ENCODE results near the gene LRRC8C. TPM values are rescaled to one million over a fixed set of nuclear protein-coding genes. Genes with fewer than 3 reads are reported as not detected.
A peak's percentile ranks its signal among the peaks of the same experiment; 100 is the strongest.
"Not testable (repeated sequence)": the region's sequence is repeated elsewhere in the genome, so short reads cannot be mapped to it uniquely, and the experiment has no call there.

Gene LRRC8C
- total RNA-seq, 1 donor from 2014 or later: 30.0 TPM

GRCh38 chr1:89608319-89608983 is 24.5 kb upstream of the LRRC8C start:
- DNase-seq: peak; percentile 84

- DNase-seq: no peak
Observed at GRCh38 chr1:89608984-89609725, 23.8 kb upstream of the LRRC8C start.

- no peak for DNase-seq
Observed at GRCh38 chr1:89609781-89610456, 23.0 kb upstream of the LRRC8C start.

GRCh38 chr1:89610457-89611011 is 22.4 kb upstream of the LRRC8C start:
- DNase-seq: no peak

- no peak for DNase-seq
Observed at GRCh38 chr1:89611721-89612120, 21.2 kb upstream of the LRRC8C start.

- no peak for DNase-seq
Observed at GRCh38 chr1:89613928-89614327, 19.0 kb upstream of the LRRC8C start.

- peak; percentile 54 for DNase-seq
Observed at GRCh38 chr1:89615676-89616598, 17.0 kb upstream of the LRRC8C start.

- DNase-seq: no peak
Observed at GRCh38 chr1:89616844-89617627, 15.9 kb upstream of the LRRC8C start.

GRCh38 chr1:89620664-89621063 is 12.3 kb upstream of the LRRC8C start:
- no peak for DNase-seq

GRCh38 chr1:89622895-89623294 is 10.0 kb upstream of the LRRC8C start:
- DNase-seq: peak; percentile 39

- no peak for DNase-seq
Observed at GRCh38 chr1:89624314-89624713, 8.6 kb upstream of the LRRC8C start.

GRCh38 chr1:89624715-89625323 is 8.1 kb upstream of the LRRC8C start:
- DNase-seq: no peak

- no peak for DNase-seq
Observed at GRCh38 chr1:89627596-89627962, 5.3 kb upstream of the LRRC8C start.

- DNase-seq: no peak
Observed at GRCh38 chr1:89629146-89629545, 3.8 kb upstream of the LRRC8C start.

GRCh38 chr1:89629600-89629999 is 3.3 kb upstream of the LRRC8C start:
- DNase-seq: not testable (repeated sequence)

- no peak for DNase-seq
Observed at GRCh38 chr1:89630048-89630447, 2.9 kb upstream of the LRRC8C start.

- peak; percentile 43 for DNase-seq
Observed at GRCh38 chr1:89631816-89632656, 884 bp upstream of the LRRC8C start.

GRCh38 chr1:89633248-89633799 is 404 bp downstream of the LRRC8C start:
- DNase-seq: peak; percentile 57

- peak; percentile 50 for DNase-seq
Observed at GRCh38 chr1:89633800-89634625, 1.1 kb downstream of the LRRC8C start.

Measured in dermis blood vessel endothelial cell (primary cell).